ENCODE measurements around the gene PPP1R13B.

DNA sequence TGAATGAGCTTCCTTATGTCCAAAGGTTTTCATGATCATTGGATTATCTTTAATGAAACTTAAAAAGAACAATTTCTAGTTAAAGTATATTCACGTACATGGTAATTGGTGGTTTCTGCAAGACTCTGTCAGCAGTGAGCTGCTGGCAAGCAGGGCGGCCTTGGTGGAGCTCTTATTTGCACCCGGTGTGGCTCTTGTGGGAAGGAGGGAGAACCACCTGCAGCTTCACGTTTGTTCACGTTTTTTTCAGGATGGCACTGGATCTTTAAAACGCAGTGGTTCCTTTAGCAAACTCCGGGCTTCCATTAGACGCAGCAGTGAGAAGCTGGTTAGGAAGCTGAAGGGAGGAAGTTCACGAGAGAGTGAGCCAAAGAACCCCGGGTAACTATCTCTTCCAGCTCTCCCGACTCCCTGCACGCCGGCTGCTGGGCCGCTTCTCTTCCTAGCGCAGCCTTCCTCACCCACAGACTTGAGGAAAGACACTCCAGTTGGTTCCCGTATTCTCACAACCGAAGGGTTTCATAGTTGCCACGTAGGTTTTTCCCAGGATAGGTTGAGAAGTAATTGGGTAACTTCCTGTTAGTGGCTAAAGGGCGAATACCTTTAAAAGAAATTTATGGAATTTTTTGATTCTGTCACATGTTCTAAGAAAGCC is 160.4 kb downstream of the PPP1R13B start:
- TF ChIP-seq, protein P1, sequence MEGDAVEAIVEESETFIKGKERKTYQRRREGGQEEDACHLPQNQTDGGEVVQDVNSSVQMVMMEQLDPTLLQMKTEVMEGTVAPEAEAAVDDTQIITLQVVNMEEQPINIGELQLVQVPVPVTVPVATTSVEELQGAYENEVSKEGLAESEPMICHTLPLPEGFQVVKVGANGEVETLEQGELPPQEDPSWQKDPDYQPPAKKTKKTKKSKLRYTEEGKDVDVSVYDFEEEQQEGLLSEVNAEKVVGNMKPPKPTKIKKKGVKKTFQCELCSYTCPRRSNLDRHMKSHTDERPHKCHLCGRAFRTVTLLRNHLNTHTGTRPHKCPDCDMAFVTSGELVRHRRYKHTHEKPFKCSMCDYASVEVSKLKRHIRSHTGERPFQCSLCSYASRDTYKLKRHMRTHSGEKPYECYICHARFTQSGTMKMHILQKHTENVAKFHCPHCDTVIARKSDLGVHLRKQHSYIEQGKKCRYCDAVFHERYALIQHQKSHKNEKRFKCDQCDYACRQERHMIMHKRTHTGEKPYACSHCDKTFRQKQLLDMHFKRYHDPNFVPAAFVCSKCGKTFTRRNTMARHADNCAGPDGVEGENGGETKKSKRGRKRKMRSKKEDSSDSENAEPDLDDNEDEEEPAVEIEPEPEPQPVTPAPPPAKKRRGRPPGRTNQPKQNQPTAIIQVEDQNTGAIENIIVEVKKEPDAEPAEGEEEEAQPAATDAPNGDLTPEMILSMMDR (IDR thresholded peaks at IDR 0.05; ENCODE audit: poor library complexity): no peak
- TF ChIP-seq EZH2 (IDR thresholded peaks at IDR 0.05; ENCODE audit: borderline replicate concordance): no peak
